Kidney (tissue), 14 donors: ENCODE measurements around the gene PGLYRP2. TPM values are rescaled to one million over a fixed set of nuclear protein-coding genes. Genes with fewer than 3 reads are reported as not detected.

ENCODE experiments used
- DNase-seq, 5 donors: peaks; one replicate each; pipeline ENCODE4 v3.0.0-alpha.2; 2013 to 2020
- FAIRE-seq: peaks from 2 replicates; lab custom pipeline; 2012; peaks lifted over from hg19 to GRCh38; lab: Jason Lieb, UNC
- H3K27ac ChIP-seq, 2 donors: one replicate each; pipeline ENCODE4 v1.7.0; 2013; ENCODE audit warnings: low read depth in 2 of 2, low read length in 2 of 2, inconsistent platforms in 1 of 2
- H3K27me3 ChIP-seq: one replicate; pipeline ENCODE4 v1.7.1; 2013; ENCODE audit warnings: low read length, inconsistent platforms; ENCODE audit not compliant: control insufficient read depth, insufficient read depth
- H3K36me3 ChIP-seq, 3 donors: one replicate each; pipeline versions ENCODE4 v1.7.0 to v1.7.1; 2013; ENCODE audit warnings: low read length in 3 of 3, control low read depth in 1 of 3, inconsistent platforms in 1 of 3; ENCODE audit not compliant: insufficient read depth in 3 of 3, control insufficient read depth in 2 of 3
- H3K4me1 ChIP-seq, 3 donors: one replicate each; pipeline versions ENCODE4 v1.7.0 to v1.7.1; 2013; ENCODE audit warnings: low read length in 3 of 3, inconsistent platforms in 1 of 3, low read depth in 1 of 3; ENCODE audit not compliant: control insufficient read depth in 2 of 3, insufficient read depth in 2 of 3
- H3K4me3 ChIP-seq, 3 donors: one replicate each; pipeline versions ENCODE4 v1.7.0 to v1.8.1; 2013; ENCODE audit warnings: low read length in 3 of 3, control low read depth in 1 of 3, inconsistent platforms in 1 of 3
- H3K9ac ChIP-seq, 3 donors: one replicate each; pipeline versions ENCODE4 v1.7.0 to v1.7.1; 2013; ENCODE audit warnings: low read length in 3 of 3, control low read depth in 1 of 3, inconsistent platforms in 1 of 3
- H3K9me3 ChIP-seq, 3 donors: one replicate each; pipeline versions ENCODE4 v1.7.0 to v1.7.1; 2013; ENCODE audit warnings: low read length in 3 of 3, control low read depth in 1 of 3, inconsistent platforms in 1 of 3; ENCODE audit not compliant: control insufficient read depth in 2 of 3, insufficient read depth in 1 of 3
- CTCF ChIP-seq: IDR thresholded peaks from 3 replicates; pipeline ENCODE4 v1.5.1; 2012; ENCODE audit warnings: mild to moderate bottlenecking, moderate library complexity, borderline replicate concordance; ENCODE audit not compliant: insufficient read depth; ENCODE audit errors: extremely low read depth
- intact Hi-C: fragments of 100-400 bp; cut with DNase I; formaldehyde crosslinking; loops from one replicate; pipeline ENCODE4 v1.11.1; 2022
- microRNA-seq: library from miRNA; unstranded; fragments of <30 nt; microRNA quantifications from one replicate; pipeline ENCODE4 v1.2.0, GENCODE V29; 2020
- polyA plus RNA-seq: library from polyadenylated mRNA; stranded (reverse); fragments of 350-450 nt; fragmentation: Illumina TruSeq; extraction: RNeasy Lipid Tissue Mini Kit (QIAGEN cat#74804); gene quantifications from one replicate; pipeline ENCODE4 v1.2.3, GENCODE V29; 2014; ENCODE audit warnings: low read depth, low replicate concordance; ENCODE audit not compliant: insufficient read depth
- total RNA-seq: library from RNA; stranded (reverse); fragmentation: NEBNext Ultra II Directional; extraction: Animal tissue kit (Norgen Biotek cat#: 25700); gene quantifications from one replicate; pipeline ENCODE4 v1.2.1, GENCODE V29; 2021
- donor health status: control.
- donor health status: control.
- donor health status: control.
- donor health status: control.
- donor health status: control.
- donor health status: DM: yes; HTN: yes; CAD: no.
- donor health status: Normal renal cell carcinoma (clear cell type).

Gene PGLYRP2
- total and polyA plus RNA-seq, 2 donors from 2014 or later: not detected

- Histone ChIP-seq H3K27me3 (no peaks in the 10 kb centered on the region), H3K4me1 (peaks cover 0 to 18% (median 14%) of the 10 kb centered on the region in 3 donors), H3K9ac (peak overlapping the region in 2 of 3 donors; percentile 11 to 60), H3K36me3 (peaks cover 0 to 5% (median 3%) of the 10 kb centered on the region in 3 donors), H3K27ac (peak overlapping the region in 1 of 2 donors; percentile 10), H3K4me3 (peak overlapping the region; percentile 57 to 93 (median 67)), H3K9me3 (no peaks in the 10 kb centered on the region)
- DNase-seq: no peak
- no peak for TF ChIP-seq CTCF
- intact Hi-C loops: no loop called here
- no peak for FAIRE-seq
Observed at GRCh38 chr19:15419413-15420025, 59.8 kb downstream of the PGLYRP2 start.

Small RNA genes lying within 50 kb of the gene (microRNA-seq; reads per million reads assigned to microRNA genes)
- not detected for gene MIR1470

Other genes starting within 250 kb of the PGLYRP2 start
- gene EPHX3, start 247.1 kb downstream of the PGLYRP2 start, total RNA-seq: 2.0 TPM
- gene EPHX3, start 247.1 kb downstream of the PGLYRP2 start, polyA plus RNA-seq: 3.5 TPM
- gene BRD4, start 147.0 kb downstream of the PGLYRP2 start, total RNA-seq: 107 TPM
- 14.3 TPM for gene BRD4, start 147.0 kb downstream of the PGLYRP2 start, polyA plus RNA-seq
- 60.2 TPM for gene AKAP8, start 99.7 kb downstream of the PGLYRP2 start, total RNA-seq
- gene AKAP8, start 99.7 kb downstream of the PGLYRP2 start, polyA plus RNA-seq: 11.5 TPM
- gene AKAP8L, start 60.5 kb downstream of the PGLYRP2 start, total RNA-seq: 122 TPM
- gene AKAP8L, start 60.5 kb downstream of the PGLYRP2 start, polyA plus RNA-seq: 44.3 TPM
- gene WIZ, start 29.5 kb downstream of the PGLYRP2 start, total RNA-seq: 37.1 TPM
- 15.4 TPM for gene WIZ, start 29.5 kb downstream of the PGLYRP2 start, polyA plus RNA-seq
- gene RASAL3, start 15.0 kb downstream of the PGLYRP2 start, total RNA-seq: 12.1 TPM
- gene RASAL3, start 15.0 kb downstream of the PGLYRP2 start, polyA plus RNA-seq: 1.5 TPM
- gene CYP4F22, start 29.0 kb upstream of the PGLYRP2 start, total RNA-seq: 0.09 TPM
- gene CYP4F22, start 29.0 kb upstream of the PGLYRP2 start, polyA plus RNA-seq: not detected
- not detected for gene CYP4F8, start 135.7 kb upstream of the PGLYRP2 start, total RNA-seq
- not detected for gene CYP4F8, start 135.7 kb upstream of the PGLYRP2 start, polyA plus RNA-seq
- gene CYP4F3, start 161.4 kb upstream of the PGLYRP2 start, total RNA-seq: 2.2 TPM
- 17.9 TPM for gene CYP4F3, start 161.4 kb upstream of the PGLYRP2 start, polyA plus RNA-seq
- 4.4 TPM for gene CYP4F12, start 193.6 kb upstream of the PGLYRP2 start, total RNA-seq
- gene CYP4F12, start 193.6 kb upstream of the PGLYRP2 start, polyA plus RNA-seq: 10.2 TPM
- not detected for gene OR10H2, start 248.5 kb upstream of the PGLYRP2 start, total RNA-seq
- gene OR10H2, start 248.5 kb upstream of the PGLYRP2 start, polyA plus RNA-seq: not detected